ENCODE results near the gene ZDHHC19.

GRCh38 chr3:196260784-196261183 is 49.6 kb upstream of the ZDHHC19 start:
- TF ChIP-seq CTCF (IDR thresholded peaks at IDR 0.05) (no peak), POLR2A (IDR thresholded peaks at IDR 0.05) (no peak)

Measured in thyroid gland (tissue), 4 donors.